ENCODE measurements around the gene KCNB1. TPM values are rescaled to one million over a fixed set of nuclear protein-coding genes. Genes with fewer than 3 reads are reported as not detected.

The KCNB1 gene
- total RNA-seq, 1 donor = under 0.01 TPM

DNA sequence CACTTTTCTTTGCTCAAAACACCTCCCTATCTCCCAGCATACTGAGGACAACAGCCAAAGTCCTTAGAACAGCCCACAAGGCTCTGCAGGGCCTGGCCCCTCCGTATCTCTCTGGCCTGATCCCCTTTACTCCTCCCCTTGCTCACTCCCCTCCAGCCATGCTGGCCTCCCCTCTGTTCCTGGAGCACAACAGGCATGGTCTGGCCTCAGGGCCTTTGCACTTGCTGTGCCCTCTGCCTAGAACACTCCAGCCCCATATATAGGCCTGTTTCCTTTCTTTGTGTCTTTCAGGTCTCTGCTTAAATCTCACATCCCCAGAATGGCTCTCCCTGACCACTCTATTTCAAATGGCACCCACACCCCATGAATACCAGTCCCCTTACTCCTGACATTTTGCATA lies 62.7 kb downstream of the KCNB1 start:
- TF ChIP-seq, protein P1, sequence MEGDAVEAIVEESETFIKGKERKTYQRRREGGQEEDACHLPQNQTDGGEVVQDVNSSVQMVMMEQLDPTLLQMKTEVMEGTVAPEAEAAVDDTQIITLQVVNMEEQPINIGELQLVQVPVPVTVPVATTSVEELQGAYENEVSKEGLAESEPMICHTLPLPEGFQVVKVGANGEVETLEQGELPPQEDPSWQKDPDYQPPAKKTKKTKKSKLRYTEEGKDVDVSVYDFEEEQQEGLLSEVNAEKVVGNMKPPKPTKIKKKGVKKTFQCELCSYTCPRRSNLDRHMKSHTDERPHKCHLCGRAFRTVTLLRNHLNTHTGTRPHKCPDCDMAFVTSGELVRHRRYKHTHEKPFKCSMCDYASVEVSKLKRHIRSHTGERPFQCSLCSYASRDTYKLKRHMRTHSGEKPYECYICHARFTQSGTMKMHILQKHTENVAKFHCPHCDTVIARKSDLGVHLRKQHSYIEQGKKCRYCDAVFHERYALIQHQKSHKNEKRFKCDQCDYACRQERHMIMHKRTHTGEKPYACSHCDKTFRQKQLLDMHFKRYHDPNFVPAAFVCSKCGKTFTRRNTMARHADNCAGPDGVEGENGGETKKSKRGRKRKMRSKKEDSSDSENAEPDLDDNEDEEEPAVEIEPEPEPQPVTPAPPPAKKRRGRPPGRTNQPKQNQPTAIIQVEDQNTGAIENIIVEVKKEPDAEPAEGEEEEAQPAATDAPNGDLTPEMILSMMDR (IDR thresholded peaks at IDR 0.05; ENCODE audit: extremely low read depth, low read depth, low read length) = no peak
- peaks cover 52% of the 10 kb centered on the region for H3K27me3 ChIP-seq (ENCODE audit: insufficient read depth, low read length)
- no peaks in the 10 kb centered on the region for H3K9me3 ChIP-seq (ENCODE audit: low read depth, low read length)
- H2AFZ ChIP-seq (ENCODE audit: low read length) = no peak overlapping the region
- H3K79me2 ChIP-seq (ENCODE audit: insufficient read depth, low read length) = no peaks in the 10 kb centered on the region
- H3K4me1 ChIP-seq (ENCODE audit: insufficient read depth, low read length) = no peaks in the 10 kb centered on the region
- H3K27ac ChIP-seq (ENCODE audit: low read depth, low read length) = no peak overlapping the region
- no peaks in the 10 kb centered on the region for H4K20me1 ChIP-seq (ENCODE audit: insufficient read depth, low read length)
- no peak overlapping the region for H3K4me3 ChIP-seq (ENCODE audit: insufficient read depth, low read length)
- H3K36me3 ChIP-seq (ENCODE audit: insufficient read depth, low read length) = no peaks in the 10 kb centered on the region
- H3K4me2 ChIP-seq (ENCODE audit: insufficient read depth, low read length) = no peak overlapping the region
- DNase-seq (ENCODE audit: insufficient read length, low spot score, missing footprints) = no peak

GRCh38 chr20:49418809-49419208 lies 63.7 kb downstream of the KCNB1 start:
- H3K27ac ChIP-seq (ENCODE audit: low read depth, low read length) = no peak overlapping the region
- no peaks in the 10 kb centered on the region for H3K9me3 ChIP-seq (ENCODE audit: low read depth, low read length)
- H3K27me3 ChIP-seq (ENCODE audit: insufficient read depth, low read length) = peaks cover 54% of the 10 kb centered on the region
- no peaks in the 10 kb centered on the region for H3K36me3 ChIP-seq (ENCODE audit: insufficient read depth, low read length)
- TF ChIP-seq, protein P1 (IDR thresholded peaks at IDR 0.05; ENCODE audit: extremely low read depth, low read depth, low read length) = no peak
- no peak overlapping the region for H2AFZ ChIP-seq (ENCODE audit: low read length)
- H3K79me2 ChIP-seq (ENCODE audit: insufficient read depth, low read length) = no peaks in the 10 kb centered on the region
- no peak overlapping the region for H3K4me3 ChIP-seq (ENCODE audit: insufficient read depth, low read length)
- DNase-seq (ENCODE audit: insufficient read length, low spot score, missing footprints) = no peak
- H3K4me1 ChIP-seq (ENCODE audit: insufficient read depth, low read length) = no peaks in the 10 kb centered on the region
- no peak overlapping the region for H3K4me2 ChIP-seq (ENCODE audit: insufficient read depth, low read length)
- no peaks in the 10 kb centered on the region for H4K20me1 ChIP-seq (ENCODE audit: insufficient read depth, low read length)

DNA sequence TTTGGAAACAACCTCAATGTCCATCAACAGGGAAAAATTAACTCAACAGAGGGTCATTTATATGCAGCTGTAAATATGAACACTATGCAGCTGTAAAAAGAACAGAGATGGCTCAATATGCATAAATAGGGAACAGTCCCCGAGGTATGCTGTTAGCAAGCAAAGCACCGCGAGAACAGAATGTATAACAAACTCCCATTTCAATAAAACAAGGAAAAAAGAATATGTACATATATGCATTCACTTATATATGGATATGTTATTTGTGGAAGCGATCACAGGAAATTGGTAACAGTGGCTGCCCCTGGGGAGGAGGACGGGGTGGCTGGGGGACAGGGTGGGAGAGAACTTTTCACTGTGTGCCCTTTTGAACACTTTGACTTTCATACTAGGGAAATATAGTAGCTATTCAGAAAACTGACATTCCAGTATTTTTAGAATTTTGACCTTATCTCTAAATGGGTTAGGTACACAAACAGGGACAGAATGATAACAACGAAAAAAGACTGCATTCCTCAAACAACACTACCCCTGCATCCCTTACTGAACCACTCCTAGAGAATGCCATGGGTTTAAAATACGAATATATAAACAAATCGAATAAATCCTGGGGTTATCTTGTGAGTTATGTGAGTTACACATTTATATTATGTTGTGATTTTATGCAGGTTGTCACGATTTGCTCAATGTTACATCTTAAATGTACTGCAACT lies 64.5 kb downstream of the KCNB1 start:
- Histone ChIP-seq H3K4me2 (ENCODE audit: insufficient read depth, low read length) (no peak overlapping the region), H3K36me3 (ENCODE audit: insufficient read depth, low read length) (no peaks in the 10 kb centered on the region), H3K4me1 (ENCODE audit: insufficient read depth, low read length) (no peaks in the 10 kb centered on the region), H3K4me3 (ENCODE audit: insufficient read depth, low read length) (no peak overlapping the region), H2AFZ (ENCODE audit: low read length) (no peak overlapping the region), H3K9me3 (ENCODE audit: low read depth, low read length) (no peaks in the 10 kb centered on the region), H3K27me3 (ENCODE audit: insufficient read depth, low read length) (peaks cover 58% of the 10 kb centered on the region), H3K79me2 (ENCODE audit: insufficient read depth, low read length) (no peaks in the 10 kb centered on the region), H3K27ac (ENCODE audit: low read depth, low read length) (no peak overlapping the region), H4K20me1 (ENCODE audit: insufficient read depth, low read length) (no peaks in the 10 kb centered on the region)
- TF ChIP-seq, protein P1 (IDR thresholded peaks at IDR 0.05; ENCODE audit: extremely low read depth, low read depth, low read length) = no peak
- no peak for DNase-seq (ENCODE audit: insufficient read length, low spot score, missing footprints)

GRCh38 chr20:49415668-49416044 lies 66.8 kb downstream of the KCNB1 start:
- DNase-seq (ENCODE audit: insufficient read length, low spot score, missing footprints) = no peak
- H4K20me1 ChIP-seq (ENCODE audit: insufficient read depth, low read length) = no peaks in the 10 kb centered on the region
- H3K36me3 ChIP-seq (ENCODE audit: insufficient read depth, low read length) = no peaks in the 10 kb centered on the region
- H3K79me2 ChIP-seq (ENCODE audit: insufficient read depth, low read length) = no peaks in the 10 kb centered on the region
- no peak overlapping the region for H3K27ac ChIP-seq (ENCODE audit: low read depth, low read length)
- H2AFZ ChIP-seq (ENCODE audit: low read length) = no peak overlapping the region
- no peak overlapping the region for H3K4me2 ChIP-seq (ENCODE audit: insufficient read depth, low read length)
- TF ChIP-seq, protein P1 (IDR thresholded peaks at IDR 0.05; ENCODE audit: extremely low read depth, low read depth, low read length) = no peak
- H3K9me3 ChIP-seq (ENCODE audit: low read depth, low read length) = no peaks in the 10 kb centered on the region
- H3K4me1 ChIP-seq (ENCODE audit: insufficient read depth, low read length) = peaks cover 3% of the 10 kb centered on the region
- H3K4me3 ChIP-seq (ENCODE audit: insufficient read depth, low read length) = no peak overlapping the region
- H3K27me3 ChIP-seq (ENCODE audit: insufficient read depth, low read length) = peaks cover 63% of the 10 kb centered on the region

Data from osteoblast (primary cell).